ENCODE data around the gene MS4A3.

Gene MS4A3

DNA sequence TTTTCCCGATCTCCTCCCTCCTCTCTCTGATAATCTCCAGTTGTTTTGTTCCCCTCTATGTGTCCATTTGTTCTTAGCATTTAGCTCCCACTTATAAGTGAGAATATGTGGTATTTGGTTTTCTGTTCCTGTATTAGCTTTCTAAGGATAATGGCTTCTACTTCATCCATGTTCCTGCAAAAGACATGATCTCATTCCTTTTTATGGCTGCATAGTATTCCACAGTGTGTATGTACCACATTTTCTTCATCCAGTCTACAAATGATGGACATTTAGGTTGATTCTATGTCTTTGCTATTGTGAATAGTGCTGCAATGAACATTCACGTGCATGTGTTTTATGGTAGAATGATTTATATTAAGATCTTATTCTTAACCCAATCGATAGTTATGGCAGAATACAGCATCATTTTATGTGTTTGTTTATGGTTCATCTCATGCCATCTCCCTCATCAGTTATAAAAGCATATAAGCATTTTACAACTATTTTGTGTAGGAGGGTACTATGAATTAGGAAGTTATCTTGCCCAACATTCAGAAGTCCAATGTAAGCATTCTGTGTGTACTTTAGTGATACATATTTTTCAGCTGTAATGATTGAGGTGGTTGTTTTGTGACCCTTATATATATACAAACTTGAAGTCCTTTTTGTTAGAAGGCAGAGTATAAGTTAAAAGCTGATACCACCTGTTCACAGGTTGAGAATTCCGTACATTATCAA lies 3.2 kb downstream of the MS4A3 start:
- peak overlapping the region; percentile 60 for H3K4me3 ChIP-seq (replicated peaks; ENCODE audit: insufficient read depth, low read length)
- peak overlapping the region; percentile 95 for H3K27ac ChIP-seq (replicated peaks)
- no peaks in the 10 kb centered on the region for H3K27me3 ChIP-seq (ENCODE audit: insufficient read depth, poor library complexity, severe bottlenecking)
- no peak for TF ChIP-seq REST (IDR thresholded peaks at IDR 0.05; ENCODE audit: insufficient replicate concordance, low read depth)
- TF ChIP-seq GABPA (IDR thresholded peaks at IDR 0.05; ENCODE audit: low read depth), result no peak
- no peak for TF ChIP-seq SPI1 (IDR thresholded peaks at IDR 0.05; ENCODE audit: borderline replicate concordance, low read depth)
- TF ChIP-seq, protein P1, sequence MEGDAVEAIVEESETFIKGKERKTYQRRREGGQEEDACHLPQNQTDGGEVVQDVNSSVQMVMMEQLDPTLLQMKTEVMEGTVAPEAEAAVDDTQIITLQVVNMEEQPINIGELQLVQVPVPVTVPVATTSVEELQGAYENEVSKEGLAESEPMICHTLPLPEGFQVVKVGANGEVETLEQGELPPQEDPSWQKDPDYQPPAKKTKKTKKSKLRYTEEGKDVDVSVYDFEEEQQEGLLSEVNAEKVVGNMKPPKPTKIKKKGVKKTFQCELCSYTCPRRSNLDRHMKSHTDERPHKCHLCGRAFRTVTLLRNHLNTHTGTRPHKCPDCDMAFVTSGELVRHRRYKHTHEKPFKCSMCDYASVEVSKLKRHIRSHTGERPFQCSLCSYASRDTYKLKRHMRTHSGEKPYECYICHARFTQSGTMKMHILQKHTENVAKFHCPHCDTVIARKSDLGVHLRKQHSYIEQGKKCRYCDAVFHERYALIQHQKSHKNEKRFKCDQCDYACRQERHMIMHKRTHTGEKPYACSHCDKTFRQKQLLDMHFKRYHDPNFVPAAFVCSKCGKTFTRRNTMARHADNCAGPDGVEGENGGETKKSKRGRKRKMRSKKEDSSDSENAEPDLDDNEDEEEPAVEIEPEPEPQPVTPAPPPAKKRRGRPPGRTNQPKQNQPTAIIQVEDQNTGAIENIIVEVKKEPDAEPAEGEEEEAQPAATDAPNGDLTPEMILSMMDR (IDR thresholded peaks at IDR 0.05; ENCODE audit: insufficient read depth, low read length), result no peak
- TF ChIP-seq POLR2AphosphoS5 (IDR thresholded peaks at IDR 0.05; ENCODE audit: low read depth), result no peak
- DNase-seq (ENCODE audit: low read depth in 1 of 2, low spot score in 1 of 2), result no peak

DNA sequence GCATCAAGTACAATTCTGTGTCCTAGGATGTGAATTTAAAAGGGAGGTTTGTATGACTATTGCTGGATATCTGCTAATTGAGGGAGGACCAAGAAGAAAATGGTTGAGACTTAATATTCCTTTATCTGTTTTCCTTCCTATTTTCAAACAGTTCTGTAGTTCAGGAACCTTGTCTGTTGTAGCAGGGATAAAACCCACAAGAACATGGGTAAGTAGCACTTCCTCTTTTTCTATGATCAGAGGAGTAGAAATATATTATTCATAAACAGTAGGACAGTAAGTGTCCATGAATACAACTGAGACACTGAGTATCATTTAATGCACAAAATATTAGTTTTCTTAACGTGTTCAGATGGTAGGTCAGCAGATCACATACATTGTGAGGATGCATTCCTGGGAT lies 7.6 kb downstream of the MS4A3 start:
- H3K4me3 ChIP-seq (replicated peaks; ENCODE audit: insufficient read depth, low read length), result no peak overlapping the region
- TF ChIP-seq SPI1 (IDR thresholded peaks at IDR 0.05; ENCODE audit: borderline replicate concordance, low read depth), result peak; percentile 100
- TF ChIP-seq REST (IDR thresholded peaks at IDR 0.05; ENCODE audit: insufficient replicate concordance, low read depth), result no peak
- TF ChIP-seq, protein P1 (IDR thresholded peaks at IDR 0.05; ENCODE audit: insufficient read depth, low read length), result no peak
- no peak for TF ChIP-seq POLR2AphosphoS5 (IDR thresholded peaks at IDR 0.05; ENCODE audit: low read depth)
- no peak for TF ChIP-seq GABPA (IDR thresholded peaks at IDR 0.05; ENCODE audit: low read depth)
- H3K27ac ChIP-seq (replicated peaks), result peak overlapping the region; percentile 50
- peak in 1 of 2 experiments; percentile 45 for DNase-seq (ENCODE audit: low read depth in 1 of 2, low spot score in 1 of 2)
- H3K27me3 ChIP-seq (ENCODE audit: insufficient read depth, poor library complexity, severe bottlenecking), result no peaks in the 10 kb centered on the region

GRCh38 chr11:60065801-60066200 lies 9.3 kb downstream of the MS4A3 start:
- DNase-seq (ENCODE audit: low read depth in 1 of 2, low spot score in 1 of 2), result no peak
- TF ChIP-seq SPI1 (IDR thresholded peaks at IDR 0.05; ENCODE audit: borderline replicate concordance, low read depth), result no peak
- no peak for TF ChIP-seq GABPA (IDR thresholded peaks at IDR 0.05; ENCODE audit: low read depth)
- TF ChIP-seq, protein P1 (IDR thresholded peaks at IDR 0.05; ENCODE audit: insufficient read depth, low read length), result no peak
- no peak for TF ChIP-seq POLR2AphosphoS5 (IDR thresholded peaks at IDR 0.05; ENCODE audit: low read depth)
- no peak for TF ChIP-seq REST (IDR thresholded peaks at IDR 0.05; ENCODE audit: insufficient replicate concordance, low read depth)
- H3K27me3 ChIP-seq (ENCODE audit: insufficient read depth, poor library complexity, severe bottlenecking), result no peaks in the 10 kb centered on the region
- H3K4me3 ChIP-seq (replicated peaks; ENCODE audit: insufficient read depth, low read length), result no peak overlapping the region
- H3K27ac ChIP-seq (replicated peaks), result 0 out of 2 replicates have a peak overlapping the region, but pooled peaks have one; percentile 3
